H9 (cell line): Measurements from ENCODE around the gene TMEM132D. TPM values are rescaled to one million over a fixed set of nuclear protein-coding genes. Genes with fewer than 3 reads are reported as not detected.
A peak's percentile ranks its signal among the peaks of the same experiment; 100 is the strongest.

ENCODE experiments used
- DNase-seq: peaks from one replicate; pipeline ENCODE4 v3.0.0-alpha.2; 2017
- H2AFZ ChIP-seq: one replicate; pipeline ENCODE4 v1.6.1; 2013; ENCODE audit warnings: mild to moderate bottlenecking, low read length, control low read depth, moderate library complexity
- H2AK5ac ChIP-seq: 2 replicates; pipeline ENCODE4 v1.6.1; 2013; ENCODE audit warnings: low read length, control low read depth, mixed read lengths; ENCODE audit not compliant: insufficient read length
- H2BK120ac ChIP-seq: one replicate; pipeline ENCODE4 v1.6.1; 2013; ENCODE audit warnings: low read depth, mild to moderate bottlenecking, low read length, control low read depth, inconsistent platforms; ENCODE audit not compliant: poor library complexity, severe bottlenecking
- H2BK12ac ChIP-seq: 2 replicates; pipeline ENCODE4 v1.6.1; 2013; ENCODE audit warnings: low read length, control low read depth, mixed read lengths, low read depth; ENCODE audit not compliant: insufficient read length
- H2BK15ac ChIP-seq: 2 replicates; pipeline ENCODE4 v1.6.1; 2013; ENCODE audit warnings: low read depth, low read length, control low read depth
- H2BK20ac ChIP-seq: one replicate; pipeline ENCODE4 v1.6.1; 2013; ENCODE audit warnings: low read depth, mild to moderate bottlenecking, low read length, control low read depth, inconsistent platforms; ENCODE audit not compliant: poor library complexity, severe bottlenecking
- H2BK5ac ChIP-seq: 2 replicates; pipeline ENCODE4 v1.6.1; 2013; ENCODE audit warnings: low read length, control low read depth, mixed read lengths; ENCODE audit not compliant: insufficient read length
- H3K14ac ChIP-seq: 2 replicates; pipeline ENCODE4 v1.6.1; 2013; ENCODE audit warnings: low read length, control low read depth; ENCODE audit not compliant: insufficient read depth
- H3K18ac ChIP-seq: 2 replicates; pipeline ENCODE4 v1.6.1; 2013; ENCODE audit warnings: low read depth, mild to moderate bottlenecking, mixed read lengths, low read length, control low read depth; ENCODE audit not compliant: insufficient read length
- H3K23ac ChIP-seq: 2 replicates; pipeline ENCODE4 v1.6.1; 2013; ENCODE audit warnings: low read length, control low read depth, mixed read lengths, low read depth; ENCODE audit not compliant: insufficient read length
- H3K23me2 ChIP-seq: 2 replicates; pipeline ENCODE4 v1.6.1; 2013; ENCODE audit warnings: low read depth, mild to moderate bottlenecking, mixed read lengths, low read length, control low read depth; ENCODE audit not compliant: insufficient read length, poor library complexity, severe bottlenecking
- H3K27ac ChIP-seq: 2 replicates; pipeline ENCODE4 v1.5.1; 2013; ENCODE audit warnings: low read length, control low read depth, mixed read lengths, low read depth; ENCODE audit not compliant: insufficient read length
- H3K27me3 ChIP-seq: 2 replicates; pipeline ENCODE4 v1.6.1; 2013; ENCODE audit warnings: low read length, control low read depth, inconsistent platforms; ENCODE audit not compliant: insufficient read depth
- H3K4ac ChIP-seq: 2 replicates; pipeline ENCODE4 v1.6.1; 2013; ENCODE audit warnings: low read depth, mild to moderate bottlenecking, control low read depth, inconsistent platforms, low read length, moderate library complexity
- H3K4me1 ChIP-seq: 2 replicates; pipeline ENCODE4 v1.6.1; 2013; ENCODE audit warnings: low read length, control low read depth, inconsistent platforms; ENCODE audit not compliant: insufficient read depth
- H3K4me2 ChIP-seq: 2 replicates; pipeline ENCODE4 v1.6.1; 2013; ENCODE audit warnings: low read length, control low read depth, mixed read lengths; ENCODE audit not compliant: insufficient read length, insufficient read depth
- H3K56ac ChIP-seq: 2 replicates; pipeline ENCODE4 v1.6.1; 2013; ENCODE audit warnings: low read depth, mild to moderate bottlenecking, mixed read lengths, low read length, control low read depth; ENCODE audit not compliant: insufficient read length
- H3K79me1 ChIP-seq: 2 replicates; pipeline ENCODE4 v1.6.1; 2013; ENCODE audit warnings: low read depth, mild to moderate bottlenecking, moderate library complexity, low read length, control low read depth, inconsistent platforms; ENCODE audit not compliant: insufficient read depth, poor library complexity, severe bottlenecking
- H3K79me2 ChIP-seq: 2 replicates; pipeline ENCODE4 v1.6.1; 2013; ENCODE audit warnings: low read length, control low read depth, inconsistent platforms; ENCODE audit not compliant: insufficient read depth
- H3K9ac ChIP-seq: 2 replicates; pipeline ENCODE4 v1.6.1; 2013; ENCODE audit warnings: low read length, control low read depth, mixed read lengths; ENCODE audit not compliant: insufficient read length; ENCODE audit errors: extremely low read depth
- H3K9me3 ChIP-seq: one replicate; pipeline ENCODE4 v1.6.1; 2013; ENCODE audit warnings: low read depth, low read length, inconsistent platforms; ENCODE audit not compliant: control insufficient read depth
- H3T11ph ChIP-seq: one replicate; pipeline ENCODE4 v1.6.1; 2013; ENCODE audit warnings: mild to moderate bottlenecking, low read length, control low read depth, inconsistent platforms
- H4K20me1 ChIP-seq: one replicate; pipeline ENCODE4 v1.6.1; 2013; ENCODE audit not compliant: control insufficient read depth, insufficient read length, insufficient read depth
- H4K5ac ChIP-seq: 2 replicates; pipeline ENCODE4 v1.6.1; 2013; ENCODE audit warnings: low read depth, mild to moderate bottlenecking, mixed read lengths, low read length, control low read depth; ENCODE audit not compliant: insufficient read length
- H4K8ac ChIP-seq: replicated peaks from 2 replicates; pipeline ENCODE4 v1.6.1; 2013; ENCODE audit warnings: low read length, control low read depth, mixed read lengths, low read depth; ENCODE audit not compliant: insufficient read length
- H4K91ac ChIP-seq: 2 replicates; pipeline ENCODE4 v1.6.1; 2013; ENCODE audit warnings: low read depth, mild to moderate bottlenecking, moderate library complexity, mixed read lengths, low read length, control low read depth; ENCODE audit not compliant: insufficient read length
- H3K27ac Mint-ChIP-seq, 3 experiments: 2 replicates in 2 of 3; 3 replicates in 1 of 3; pipeline ENCODE4 v1.8.0; 2020 to 2021; ENCODE audit warnings: mixed read lengths in 3 of 3, mild to moderate bottlenecking in 1 of 3, moderate library complexity in 1 of 3
- H3K27me3 Mint-ChIP-seq: 2 replicates; pipeline ENCODE4 v1.8.0; 2021; ENCODE audit warnings: low read depth, mild to moderate bottlenecking, moderate library complexity, mixed read lengths
- H3K36me3 Mint-ChIP-seq, 3 experiments: 2 replicates in 2 of 3; 3 replicates in 1 of 3; pipeline ENCODE4 v1.8.0; 2020 to 2021; ENCODE audit warnings: low read depth in 3 of 3, mixed read lengths in 3 of 3; ENCODE audit not compliant: insufficient read depth in 1 of 3
- H3K4me1 Mint-ChIP-seq, 2 experiments: 2 replicates each; pipeline ENCODE4 v1.8.0; 2020; ENCODE audit warnings: mixed read lengths in 2 of 2
- H3K4me3 Mint-ChIP-seq, 2 experiments: 2 replicates in 1 of 2; 3 replicates in 1 of 2; pipeline ENCODE4 v1.8.0; 2020 to 2021; ENCODE audit warnings: mild to moderate bottlenecking in 2 of 2, mixed read lengths in 2 of 2, moderate library complexity in 1 of 2
- H3K9me3 Mint-ChIP-seq, 2 experiments: 2 replicates in 1 of 2; 3 replicates in 1 of 2; pipeline ENCODE4 v1.8.0; 2020; ENCODE audit warnings: mild to moderate bottlenecking in 2 of 2, mixed read lengths in 2 of 2, moderate library complexity in 1 of 2
- CTCF ChIP-seq: fragments of 200-600 bp; sonication (generic); conservative IDR thresholded peaks from 3 replicates; pipeline ENCODE4 v1.8.0; 2021; ENCODE audit warnings: antibody characterized with exemption, mild to moderate bottlenecking
- WGBS: extraction: QIAGEN DNeasy Blood & Tissue Kit; methylation state at CpG from one replicate; pipeline ENCODE4 v1.1.7; 2013; ENCODE audit warnings: missing lambda C conversion rate, low lambda C conversion rate, mixed read lengths; ENCODE audit not compliant: insufficient read length; ENCODE audit errors: extremely low coverage; 5-methylcytosine and 5-hydroxymethylcytosine counted together
- total RNA-seq: library from RNA; stranded (reverse); gene quantifications from 2 replicates; pipeline ENCODE4 v1.2.1, GENCODE V29; 2021

Gene TMEM132D
- total RNA-seq, 1 experiment from 2014 or later = 6.1 TPM

GRCh38 chr12:129607301-129607700 is 296.5 kb downstream of the TMEM132D start:
- no peak overlapping the region for H3K14ac ChIP-seq
- peaks cover 0 to 3% of the 10 kb centered on the region in 2 experiments; a peak in 2 of 5 replicates for H3K9me3 Mint-ChIP-seq
- no peak overlapping the region for H4K91ac ChIP-seq
- TF ChIP-seq CTCF = no peak
- no peak overlapping the region for H2BK15ac ChIP-seq
- no peaks in the 10 kb centered on the region for H4K20me1 ChIP-seq
- no CpG with 5 or more reads among the region's 7 CpGs for WGBS
- H4K8ac ChIP-seq = no peak overlapping the region
- no peak overlapping the region for H3K23ac ChIP-seq
- no peaks in the 10 kb centered on the region for H3K27me3 Mint-ChIP-seq
- no peak overlapping the region for H2BK5ac ChIP-seq
- peak overlapping the region; percentile 78 to 96 (median 94) for H3K27ac Mint-ChIP-seq
- H2AK5ac ChIP-seq = no peak overlapping the region
- no peaks in the 10 kb centered on the region for H3K79me1 ChIP-seq
- H3K4me1 Mint-ChIP-seq = peaks cover 50 to 57% of the 10 kb centered on the region in 2 experiments
- H4K5ac ChIP-seq = no peak overlapping the region
- H3K27me3 ChIP-seq = no peaks in the 10 kb centered on the region
- no peak overlapping the region for H3T11ph ChIP-seq
- H2BK120ac ChIP-seq = no peak overlapping the region
- H3K79me2 ChIP-seq = no peaks in the 10 kb centered on the region
- no peak overlapping the region for H3K27ac ChIP-seq
- no peaks in the 10 kb centered on the region for H3K23me2 ChIP-seq
- no peaks in the 10 kb centered on the region for H3K9me3 ChIP-seq
- H3K4me1 ChIP-seq = peaks cover 15% of the 10 kb centered on the region
- no peak overlapping the region for H3K9ac ChIP-seq
- no peak overlapping the region for H3K4ac ChIP-seq
- no peak overlapping the region for H3K4me3 Mint-ChIP-seq
- H3K4me2 ChIP-seq = no peak overlapping the region
- H2BK20ac ChIP-seq = no peak overlapping the region
- no peak overlapping the region for H2BK12ac ChIP-seq
- no peak overlapping the region for H2AFZ ChIP-seq
- peaks cover 0 to 4% (median 0%) of the 10 kb centered on the region in 3 experiments; a peak in 2 of 7 replicates for H3K36me3 Mint-ChIP-seq
- no peak overlapping the region for H3K18ac ChIP-seq
- DNase-seq = no peak
- no peak overlapping the region for H3K56ac ChIP-seq
